GM23338 (cell line): Measurements from ENCODE around the gene PPFIBP2. TPM values are rescaled to one million over a fixed set of nuclear protein-coding genes. Genes with fewer than 3 reads are reported as not detected.

Source experiments
- ATAC-seq: fragments of 200-7000 bp; cut with Tn5 transposase; 3 replicates; pipeline ENCODE4 v1.9.1; 2020
- DNase-seq: peaks from one replicate; pipeline ENCODE4 v3.0.0-alpha.2; 2015; ENCODE audit warnings: low spot score
- H2AFZ ChIP-seq: fragments of 200-600 bp; sonication (generic); 2 replicates; pipeline ENCODE4 v1.8.0; 2016; ENCODE audit warnings: antibody characterized with exemption, mild to moderate bottlenecking, moderate library complexity
- H3F3A ChIP-seq: fragments of 200-600 bp; sonication (generic); replicated peaks from 2 replicates; pipeline ENCODE4 v1.8.0; 2017; ENCODE audit warnings: antibody characterized with exemption, mixed run types, low read depth
- H3K27ac ChIP-seq: fragments of 200-600 bp; sonication (generic); 2 replicates; pipeline ENCODE4 v1.6.1; 2016; ENCODE audit warnings: low read depth
- H3K27me3 ChIP-seq: fragments of 200-600 bp; sonication (generic); 2 replicates; pipeline ENCODE4 v1.8.0; 2016; ENCODE audit warnings: mild to moderate bottlenecking, mixed run types, moderate library complexity; ENCODE audit not compliant: insufficient read depth
- H3K36me3 ChIP-seq: fragments of 200-600 bp; sonication (generic); 2 replicates; pipeline ENCODE4 v1.8.0; 2016; ENCODE audit warnings: mild to moderate bottlenecking; ENCODE audit not compliant: insufficient read depth
- H3K4me1 ChIP-seq: fragments of 200-600 bp; sonication (generic); 2 replicates; pipeline ENCODE4 v1.8.0; 2016; ENCODE audit warnings: mild to moderate bottlenecking, moderate library complexity; ENCODE audit not compliant: insufficient read depth
- H3K4me2 ChIP-seq: fragments of 200-600 bp; sonication (generic); 2 replicates; pipeline ENCODE4 v1.7.1; 2017; ENCODE audit warnings: mixed run types
- H3K4me3 ChIP-seq: fragments of 200-600 bp; sonication (generic); 2 replicates; pipeline ENCODE4 v1.6.1; 2016; ENCODE audit warnings: mixed run types
- H3K79me2 ChIP-seq: fragments of 200-600 bp; sonication (generic); replicated peaks from 2 replicates; pipeline ENCODE4 v1.8.0; 2017; ENCODE audit warnings: mild to moderate bottlenecking; ENCODE audit not compliant: insufficient read depth
- H3K9me2 ChIP-seq: fragments of 200-600 bp; sonication (generic); 2 replicates; pipeline ENCODE4 v1.8.0; 2017; ENCODE audit not compliant: insufficient read depth
- H4K20me1 ChIP-seq: fragments of 200-600 bp; sonication (generic); replicated peaks from 2 replicates; pipeline ENCODE4 v1.8.0; 2017; ENCODE audit warnings: mild to moderate bottlenecking; ENCODE audit not compliant: insufficient read depth
- H3K27ac Mint-ChIP-seq: 2 replicates; pipeline ENCODE4 v1.8.0; 2020; ENCODE audit warnings: inconsistent platforms, mild to moderate bottlenecking, moderate library complexity, mixed read lengths
- H3K27me3 Mint-ChIP-seq: 3 replicates; pipeline ENCODE4 v1.8.0; 2022; ENCODE audit warnings: low read depth, mild to moderate bottlenecking, moderate library complexity, mixed read lengths, inconsistent platforms; ENCODE audit not compliant: insufficient read depth, poor library complexity
- H3K36me3 Mint-ChIP-seq: 3 replicates; pipeline ENCODE4 v1.8.0; 2021; ENCODE audit warnings: low read depth, mild to moderate bottlenecking, inconsistent platforms, moderate library complexity, mixed read lengths
- H3K4me1 Mint-ChIP-seq: 3 replicates; pipeline ENCODE4 v1.8.0; 2020; ENCODE audit warnings: mild to moderate bottlenecking, inconsistent platforms, mixed read lengths
- H3K4me3 Mint-ChIP-seq: 3 replicates; pipeline ENCODE4 v1.8.0; 2021; ENCODE audit warnings: moderate library complexity, mild to moderate bottlenecking, inconsistent platforms, mixed read lengths
- H3K9me3 Mint-ChIP-seq: 3 replicates; pipeline ENCODE4 v1.8.0; 2020; ENCODE audit warnings: moderate library complexity, mild to moderate bottlenecking, inconsistent platforms, mixed read lengths
- CTCF ChIP-seq, 2 experiments: fragments of 200-600 bp in 1 of 2; sonication (generic) in 1 of 2; conservative IDR thresholded peaks; 2 replicates each; pipeline versions ENCODE4 v1.5.1 to v1.6.1; 2016 to 2017; ENCODE audit warnings: antibody characterized with exemption in 2 of 2, low read depth in 2 of 2, mild to moderate bottlenecking in 2 of 2, moderate library complexity in 1 of 2
- ETS1 ChIP-seq: IDR thresholded peaks from 2 replicates; pipeline ENCODE4 v1.6.1; 2016; ENCODE audit warnings: antibody characterized with exemption
- JUNB ChIP-seq: IDR thresholded peaks from one replicate; pipeline ENCODE4 v1.6.1; 2016; ENCODE audit warnings: antibody characterized with exemption; ENCODE audit not compliant: unreplicated experiment
- ZNF462 ChIP-seq: fragments of 250-450 bp; sonication (Bioruptor Pico); IDR thresholded peaks from 2 replicates; pipeline ENCODE4 v1.5.0; 2020; ENCODE audit warnings: mild to moderate bottlenecking, moderate library complexity
- polyA plus RNA-seq: library from polyadenylated mRNA; unstranded; fragments of >200 nt; fragmentation: Nextera tagmentation; extraction: Ambion mirVana; gene quantifications from 2 replicates; pipeline ENCODE4 v1.2.1, GENCODE V29; 2016
- total RNA-seq: library from RNA; depleted of rRNA; stranded (reverse); fragments of >200 nt; shearing (Covaris generic); gene quantifications from 2 replicates; pipeline ENCODE4 v1.2.3, GENCODE V29; 2014

The PPFIBP2 gene
- total and polyA plus RNA-seq, 2 experiments from 2014 or later, result 7.1 to 14.8 TPM

- TF ChIP-seq ZNF462 (CRISPR knock-in tag), result no peak
Observed at GRCh38 chr11:7537265-7537664, 23.5 kb downstream of the PPFIBP2 start (continued).

- Mint-ChIP-seq H3K27me3 (peaks cover 7% of the 10 kb centered on the region), H3K36me3 (no peaks in the 10 kb centered on the region), H3K9me3 (no peaks in the 10 kb centered on the region), H3K4me3 (no peak overlapping the region), H3K27ac (no peak overlapping the region), H3K4me1 (peaks cover 9% of the 10 kb centered on the region)
- Histone ChIP-seq H2AFZ (no peak overlapping the region), H3K27me3 (no peaks in the 10 kb centered on the region), H4K20me1 (no peaks in the 10 kb centered on the region), H3F3A (no peaks in the 10 kb centered on the region), H3K79me2 (no peaks in the 10 kb centered on the region), H3K4me1 (no peaks in the 10 kb centered on the region), H3K36me3 (no peaks in the 10 kb centered on the region), H3K27ac (no peak overlapping the region), H3K4me2 (no peak overlapping the region), H3K4me3 (no peak overlapping the region), H3K9me2 (no peaks in the 10 kb centered on the region)
- ATAC-seq (no peak), DNase-seq (no peak)
- TF ChIP-seq ETS1 (no peak), JUNB (no peak), ZNF462 (CRISPR knock-in tag) (no peak), CTCF (conservative IDR thresholded peaks at IDR 0.05; ENCODE audit: low read depth in 2 of 2) (no peak)
Observed at GRCh38 chr11:7538031-7538430, 24.2 kb downstream of the PPFIBP2 start.
